PC-3 (cell line): ENCODE data around the gene CAB39L. TPM values are rescaled to one million over a fixed set of nuclear protein-coding genes. Genes with fewer than 3 reads are reported as not detected.

ENCODE experiments used
- ATAC-seq: fragments of 200-7000 bp; cut with Tn5 transposase; 2 replicates; pipeline ENCODE4 v1.9.1; 2020; ENCODE audit warnings: mild to moderate bottlenecking, moderate library complexity
- BruUV-seq: library from RNA; stranded (reverse); fragments of 400-500 nt; replicated peaks from 2 replicates; lab custom pipeline; 2021; lab: Mats Ljungman, UMichigan
- CTCF ChIA-PET: fragments of 300-600 bp; sonication (Branson Sonifier 250); formaldehyde crosslinking; loops from one replicate; lab custom pipeline; 2022; ENCODE audit warnings: antibody characterized with exemption; lab: Charles Lee
- POLR2A ChIA-PET: fragments of 300-600 bp; sonication (Branson Sonifier 250); formaldehyde crosslinking; loops from one replicate; lab custom pipeline; 2022; ENCODE audit warnings: antibody characterized with exemption; ENCODE audit not compliant: unreplicated experiment; lab: Charles Lee
- DNase-seq: peaks from one replicate; pipeline ENCODE4 v3.0.0-alpha.2; 2015
- H2AFZ ChIP-seq: fragments of 300-600 bp; sonication (generic); 2 replicates; pipeline ENCODE4 v1.6.0; 2016; ENCODE audit warnings: antibody characterized with exemption, low read length
- H3F3A ChIP-seq: fragments of 300-600 bp; sonication (generic); one replicate; pipeline ENCODE4 v1.6.0; 2017; ENCODE audit warnings: antibody characterized with exemption, low read length, control low read depth, mild to moderate bottlenecking; ENCODE audit not compliant: unreplicated experiment
- H3K27ac ChIP-seq: fragments of 300-600 bp; sonication (generic); 2 replicates; pipeline ENCODE4 v1.5.1; 2016; ENCODE audit warnings: mild to moderate bottlenecking, low read length
- H3K27me3 ChIP-seq: fragments of 300-600 bp; sonication (generic); 2 replicates; pipeline ENCODE4 v1.6.1; 2016; ENCODE audit warnings: low read length, mixed read lengths
- H3K36me3 ChIP-seq: fragments of 300-600 bp; sonication (generic); 2 replicates; pipeline ENCODE4 v1.6.1; 2016; ENCODE audit warnings: low read depth, mixed run types, low read length, mixed read lengths
- H3K4me1 ChIP-seq: fragments of 300-600 bp; sonication (generic); 2 replicates; pipeline ENCODE4 v1.5.1; 2016; ENCODE audit warnings: low read length; ENCODE audit not compliant: insufficient read depth
- H3K4me2 ChIP-seq: fragments of 300-600 bp; sonication (generic); 2 replicates; pipeline ENCODE4 v1.6.0; 2016; ENCODE audit warnings: low read length
- H3K4me3 ChIP-seq: fragments of 300-600 bp; sonication (generic); 2 replicates; pipeline ENCODE4 v1.5.1; 2016; ENCODE audit warnings: mild to moderate bottlenecking, low read length, mixed read lengths
- H3K79me2 ChIP-seq: fragments of 300-600 bp; sonication (generic); 2 replicates; pipeline ENCODE4 v1.6.1; 2017; ENCODE audit warnings: low read length, mixed read lengths
- H3K9ac ChIP-seq: fragments of 300-600 bp; sonication (generic); 2 replicates; pipeline ENCODE4 v1.6.0; 2016; ENCODE audit warnings: mild to moderate bottlenecking, low read length
- H3K9me2 ChIP-seq: fragments of 300-600 bp; sonication (generic); replicated peaks from 2 replicates; pipeline ENCODE4 v1.6.1; 2016; ENCODE audit warnings: mixed run types, low read length, mixed read lengths
- H3K9me3 ChIP-seq: fragments of 300-600 bp; sonication (generic); 2 replicates; pipeline ENCODE4 v1.6.1; 2016; ENCODE audit warnings: low read length, mixed read lengths
- H4K20me1 ChIP-seq: fragments of 300-600 bp; sonication (generic); 2 replicates; pipeline ENCODE4 v1.6.1; 2016; ENCODE audit warnings: low read length, mixed read lengths
- EZH2 ChIP-seq: fragments of 300-600 bp; sonication (generic); IDR thresholded peaks from one replicate; pipeline ENCODE4 v1.6.1; 2017; ENCODE audit warnings: antibody characterized with exemption, mild to moderate bottlenecking, low read length; ENCODE audit not compliant: unreplicated experiment
- EZH2phosphoT487 ChIP-seq: fragments of 300-600 bp; sonication (generic); IDR thresholded peaks from 2 replicates; pipeline ENCODE4 v1.6.1; 2018; ENCODE audit warnings: mild to moderate bottlenecking, antibody characterized with exemption, low read length, borderline replicate concordance
- intact Hi-C: fragments of 100-400 bp; cut with micrococcal nuclease; formaldehyde crosslinking; loops from 2 replicates; pipeline ENCODE4 v1.9.0; 2023
- total RNA-seq: library from RNA; depleted of rRNA; stranded (reverse); fragments of >200 nt; gene quantifications from 2 replicates; pipeline ENCODE4 v1.2.3, GENCODE V29; 2014
- TF ChIP-seq, protein P1 (sequence below): fragments of 300-600 bp; sonication (generic); conservative IDR thresholded peaks from 2 replicates; pipeline ENCODE4 v1.5.1; 2017; ENCODE audit warnings: antibody characterized with exemption, low read depth, mild to moderate bottlenecking, low read length

The CAB39L gene
- total RNA-seq, 1 experiment from 2014 or later, result 1.8 TPM

DNA sequence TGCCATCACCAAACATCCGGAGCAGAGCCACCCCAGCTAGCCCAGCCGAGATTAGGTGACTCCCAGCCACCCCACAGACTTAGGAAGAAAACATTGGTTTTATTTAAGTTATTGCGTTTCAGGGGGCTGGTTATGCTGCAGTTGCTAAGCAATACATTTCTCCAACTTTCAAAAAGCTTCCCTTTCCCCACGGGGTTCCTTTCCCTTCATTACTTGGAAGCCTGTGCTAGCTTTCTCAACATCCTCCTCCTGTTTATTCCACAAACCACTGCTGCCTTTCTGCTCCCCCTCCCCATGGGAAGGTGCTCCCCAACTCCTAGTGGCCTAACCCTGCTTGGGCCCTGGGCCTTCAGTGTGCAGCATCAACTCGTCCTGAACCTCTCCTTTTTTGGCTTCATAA lies 143.6 kb downstream of the CAB39L start:
- no peaks in the 10 kb centered on the region for H3K9me3 ChIP-seq
- BruUV-seq, result no TSS peak
- H4K20me1 ChIP-seq, result no peaks in the 10 kb centered on the region
- H3K4me3 ChIP-seq, result no peak overlapping the region
- H3K4me2 ChIP-seq, result no peak overlapping the region
- no peak overlapping the region for H3K9ac ChIP-seq
- POLR2A ChIA-PET, result no interaction called here
- ATAC-seq (no peak), DNase-seq (no peak)
- H3K9me2 ChIP-seq, result no peaks in the 10 kb centered on the region
- intact Hi-C loops, result no loop called here
- CTCF ChIA-PET, result no interaction called here
- no peaks in the 10 kb centered on the region for H3K27me3 ChIP-seq
- H3F3A ChIP-seq, result no peaks in the 10 kb centered on the region
- H3K27ac ChIP-seq, result no peak overlapping the region
- H3K4me1 ChIP-seq, result no peaks in the 10 kb centered on the region
- TF ChIP-seq EZH2 (no peak), EZH2phosphoT487 (no peak)
- TF ChIP-seq, protein P1, sequence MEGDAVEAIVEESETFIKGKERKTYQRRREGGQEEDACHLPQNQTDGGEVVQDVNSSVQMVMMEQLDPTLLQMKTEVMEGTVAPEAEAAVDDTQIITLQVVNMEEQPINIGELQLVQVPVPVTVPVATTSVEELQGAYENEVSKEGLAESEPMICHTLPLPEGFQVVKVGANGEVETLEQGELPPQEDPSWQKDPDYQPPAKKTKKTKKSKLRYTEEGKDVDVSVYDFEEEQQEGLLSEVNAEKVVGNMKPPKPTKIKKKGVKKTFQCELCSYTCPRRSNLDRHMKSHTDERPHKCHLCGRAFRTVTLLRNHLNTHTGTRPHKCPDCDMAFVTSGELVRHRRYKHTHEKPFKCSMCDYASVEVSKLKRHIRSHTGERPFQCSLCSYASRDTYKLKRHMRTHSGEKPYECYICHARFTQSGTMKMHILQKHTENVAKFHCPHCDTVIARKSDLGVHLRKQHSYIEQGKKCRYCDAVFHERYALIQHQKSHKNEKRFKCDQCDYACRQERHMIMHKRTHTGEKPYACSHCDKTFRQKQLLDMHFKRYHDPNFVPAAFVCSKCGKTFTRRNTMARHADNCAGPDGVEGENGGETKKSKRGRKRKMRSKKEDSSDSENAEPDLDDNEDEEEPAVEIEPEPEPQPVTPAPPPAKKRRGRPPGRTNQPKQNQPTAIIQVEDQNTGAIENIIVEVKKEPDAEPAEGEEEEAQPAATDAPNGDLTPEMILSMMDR, result no peak
- no peak overlapping the region for H2AFZ ChIP-seq
- H3K79me2 ChIP-seq, result no peaks in the 10 kb centered on the region
- no peaks in the 10 kb centered on the region for H3K36me3 ChIP-seq

DNA sequence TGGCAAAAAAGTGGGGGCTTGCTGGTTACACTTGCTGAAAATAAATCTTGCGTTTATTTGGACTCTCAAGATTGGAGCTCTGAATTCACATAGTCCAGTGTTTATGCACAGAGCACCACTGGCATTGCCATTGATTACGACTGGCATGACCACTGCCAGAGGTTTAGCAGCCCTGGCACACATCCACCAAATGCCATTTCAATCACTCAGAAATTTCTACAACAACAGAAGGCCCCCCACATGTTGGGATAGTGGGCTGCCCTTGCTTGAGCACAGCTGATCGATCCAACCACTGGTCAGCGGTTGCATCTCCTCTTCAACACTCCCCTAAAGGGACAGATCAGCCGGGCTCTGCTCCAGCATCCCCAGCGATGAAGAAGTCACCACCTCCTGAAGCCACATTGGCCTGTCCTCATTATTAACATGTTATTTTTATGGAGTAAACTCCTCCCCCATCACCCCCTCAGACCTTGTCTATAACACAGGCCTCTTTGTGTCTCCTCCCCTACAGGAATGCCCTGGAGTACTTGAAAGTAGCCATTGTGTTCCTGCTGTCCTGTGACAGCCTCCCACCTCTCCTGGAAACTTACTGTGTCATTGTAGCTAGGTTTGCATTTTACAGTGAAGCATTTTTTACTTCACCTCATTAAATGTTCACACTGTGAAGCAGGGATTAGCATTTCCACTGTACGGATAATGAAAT lies 144.8 kb downstream of the CAB39L start:
- CTCF ChIA-PET, result no interaction called here
- POLR2A ChIA-PET, result no interaction called here
- Histone ChIP-seq H3K27ac (no peak overlapping the region), H3F3A (no peaks in the 10 kb centered on the region), H4K20me1 (no peaks in the 10 kb centered on the region), H3K4me2 (no peak overlapping the region), H3K9ac (no peak overlapping the region), H3K4me1 (no peaks in the 10 kb centered on the region), H3K36me3 (no peaks in the 10 kb centered on the region), H3K79me2 (no peaks in the 10 kb centered on the region), H3K27me3 (no peaks in the 10 kb centered on the region), H3K9me3 (no peaks in the 10 kb centered on the region), H3K9me2 (no peaks in the 10 kb centered on the region), H3K4me3 (no peak overlapping the region), H2AFZ (no peak overlapping the region)
- BruUV-seq, result no TSS peak
- ATAC-seq, result no peak
- intact Hi-C loops, result no loop called here
- TF ChIP-seq, protein P1, result no peak
- TF ChIP-seq EZH2, result no peak
- no peak for TF ChIP-seq EZH2phosphoT487
- no peak for DNase-seq

DNA sequence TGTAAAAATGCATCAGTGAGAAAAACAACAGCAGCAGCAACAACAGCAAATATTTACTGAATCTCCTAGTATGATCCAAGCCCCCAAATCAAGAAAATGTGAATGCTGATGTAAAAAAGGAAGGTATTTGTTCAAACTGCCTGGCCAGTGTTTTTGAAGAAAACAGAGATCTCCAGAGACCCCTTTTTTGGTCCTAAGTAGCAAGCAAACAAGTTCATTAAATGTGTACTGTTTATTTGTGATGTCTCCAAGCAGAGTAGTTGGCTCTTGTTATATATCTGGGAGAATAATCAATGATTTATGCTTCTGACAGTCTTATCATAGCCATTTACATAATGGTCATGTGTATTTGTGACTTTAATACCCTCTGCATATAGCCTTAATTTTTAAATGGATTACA lies 145.4 kb downstream of the CAB39L start:
- ChIA-PET CTCF (no interaction called here), POLR2A (no interaction called here)
- Histone ChIP-seq H3K27me3 (no peaks in the 10 kb centered on the region), H3K79me2 (no peaks in the 10 kb centered on the region), H3K9me3 (no peaks in the 10 kb centered on the region), H3F3A (no peaks in the 10 kb centered on the region), H3K4me1 (no peaks in the 10 kb centered on the region), H3K9me2 (no peaks in the 10 kb centered on the region), H3K4me2 (no peak overlapping the region), H3K9ac (no peak overlapping the region), H3K4me3 (no peak overlapping the region), H3K36me3 (no peaks in the 10 kb centered on the region), H2AFZ (no peak overlapping the region), H3K27ac (no peak overlapping the region), H4K20me1 (no peaks in the 10 kb centered on the region)
- intact Hi-C loops, result no loop called here
- no peak for TF ChIP-seq EZH2phosphoT487
- no peak for TF ChIP-seq EZH2
- TF ChIP-seq, protein P1, result no peak
- no TSS peak for BruUV-seq
- DNase-seq (no peak), ATAC-seq (no peak)
